SHP77 treated with DMSO at 0.1 percent for 48 hours (cell line): ENCODE results near the gene CACHD1.
A peak's percentile ranks its signal among the peaks of the same experiment; 100 is the strongest.

ENCODE experiments used
- DNase-seq: peaks from one replicate; lab custom pipeline; 2025; lab: John Stamatoyannopoulos, UW

Gene CACHD1

DNA sequence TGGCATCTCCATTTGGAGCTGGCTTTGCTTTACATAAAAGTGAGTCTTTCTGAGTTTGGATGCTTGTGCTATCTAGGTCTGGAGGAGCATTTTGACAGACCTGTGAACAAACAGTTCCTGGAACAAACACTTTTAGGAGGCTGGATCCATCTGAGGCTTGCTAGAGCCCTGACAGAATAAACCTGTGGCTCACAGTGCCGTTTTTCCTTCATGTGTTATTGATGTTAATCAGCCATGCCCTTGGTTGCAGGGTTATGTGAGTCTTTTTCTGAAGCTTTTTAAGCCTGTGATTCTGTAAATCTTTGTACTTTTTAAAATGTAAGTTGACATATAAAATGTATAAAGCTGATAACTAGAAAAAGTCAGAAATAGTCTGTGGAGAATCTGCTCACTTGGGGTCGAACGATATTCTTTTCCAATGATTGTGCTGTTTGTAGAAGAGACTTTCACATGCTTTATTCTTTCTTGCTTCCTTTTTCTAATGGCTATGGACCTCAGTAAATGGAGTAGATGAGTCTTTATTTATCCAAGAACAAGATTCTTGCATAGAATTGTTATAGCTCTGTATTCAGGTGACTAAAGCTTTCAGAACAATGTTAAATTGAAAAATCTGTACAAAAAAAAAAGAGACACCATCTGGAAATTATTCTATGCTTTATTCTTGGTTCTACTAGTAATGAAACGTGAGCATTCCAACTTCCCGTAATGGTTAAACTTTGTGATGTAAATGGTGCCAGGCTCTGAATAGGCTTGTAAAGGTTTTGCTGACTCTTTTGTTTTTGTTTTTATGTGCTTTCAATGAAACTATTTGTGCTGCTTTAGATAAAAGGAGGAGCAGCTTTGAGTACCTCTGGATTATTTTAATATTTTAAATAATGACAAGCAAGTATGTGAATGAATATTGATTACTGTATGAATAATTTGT is 53.7 kb downstream of the CACHD1 start:
- no peak for DNase-seq

DNA sequence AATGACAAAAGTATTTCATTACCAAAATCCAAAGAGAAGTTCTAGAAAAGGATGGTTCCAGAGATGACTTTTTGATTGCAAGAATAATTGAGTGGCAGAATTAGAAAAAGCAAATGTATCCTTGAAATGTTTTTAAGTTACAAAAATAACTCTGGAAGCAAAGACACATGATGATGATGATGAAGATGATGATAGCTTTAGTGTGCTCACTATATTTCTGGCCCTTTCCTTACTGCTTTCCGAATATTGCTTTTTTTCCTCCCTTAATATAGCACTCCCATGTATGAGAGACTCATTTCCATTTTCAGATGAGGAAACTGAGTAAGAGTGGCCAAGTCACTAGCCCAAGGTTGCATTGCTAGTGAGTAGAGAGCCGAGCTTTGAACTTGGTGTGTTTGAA is 54.7 kb downstream of the CACHD1 start:
- no peak for DNase-seq

DNA sequence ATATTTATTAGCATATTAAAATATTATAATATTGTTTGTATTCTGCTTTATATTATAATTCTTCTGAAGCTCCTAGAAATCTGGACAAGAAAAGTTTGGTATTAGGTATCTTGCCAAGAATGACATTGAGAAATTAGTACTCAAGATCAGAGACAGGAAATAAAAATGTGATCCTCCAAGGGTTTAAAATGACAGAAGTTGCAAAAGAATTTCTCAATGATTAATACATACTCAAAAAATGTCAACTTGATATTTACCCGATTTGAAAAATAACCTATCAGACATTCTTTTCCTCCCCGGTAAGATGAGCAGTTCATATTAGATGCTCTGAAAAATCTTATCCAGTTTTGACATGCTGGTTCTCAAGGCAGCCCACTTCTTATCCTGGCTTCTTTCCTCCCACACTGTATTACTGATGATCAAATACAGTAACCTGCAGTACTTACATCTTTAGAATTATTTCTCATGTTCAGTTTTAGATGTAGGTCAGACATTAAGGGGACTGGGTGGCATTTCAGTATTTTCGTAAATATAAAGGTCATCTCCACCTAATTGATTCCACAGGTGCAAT is 55.3 kb downstream of the CACHD1 start:
- DNase-seq: no peak

DNA sequence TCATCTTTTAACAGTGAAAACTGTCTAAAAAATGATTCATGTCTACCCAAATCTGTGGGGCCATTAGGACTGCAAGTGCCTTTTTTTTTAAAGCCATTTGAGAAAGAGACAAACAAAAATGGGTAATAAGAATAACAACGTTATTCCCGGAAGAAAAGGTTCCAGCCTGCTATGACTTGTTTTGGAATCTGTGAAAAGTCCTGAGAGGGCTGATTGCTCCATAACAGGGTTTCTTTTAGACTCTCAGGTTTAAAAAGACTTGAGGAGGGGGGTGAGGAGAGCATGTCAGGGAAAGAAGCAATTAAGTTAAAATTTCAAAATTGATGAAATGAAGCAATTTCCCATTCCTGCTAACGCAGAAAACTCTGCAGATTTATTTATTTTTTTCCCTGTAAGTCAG is 56.4 kb downstream of the CACHD1 start:
- no peak for DNase-seq

DNA sequence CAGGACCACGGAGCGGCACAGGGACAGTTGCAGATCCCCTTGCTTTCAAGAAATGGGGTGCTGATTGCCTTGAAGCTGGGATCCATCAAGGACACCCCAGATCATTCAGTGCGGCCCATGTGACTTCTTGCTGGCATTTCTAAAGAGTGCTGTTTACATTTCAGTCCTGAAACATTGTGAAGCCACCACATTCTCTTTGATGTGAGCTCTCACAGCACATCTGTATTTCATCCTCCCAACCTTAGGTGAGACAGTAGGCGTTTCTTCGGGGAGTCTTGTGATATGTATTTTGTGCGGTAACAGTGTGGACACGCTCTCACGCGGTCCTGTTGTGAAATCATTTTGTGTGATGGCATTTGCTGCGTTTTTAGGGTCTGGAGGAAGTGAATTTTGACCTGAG is 57.2 kb downstream of the CACHD1 start:
- DNase-seq: no peak

DNA sequence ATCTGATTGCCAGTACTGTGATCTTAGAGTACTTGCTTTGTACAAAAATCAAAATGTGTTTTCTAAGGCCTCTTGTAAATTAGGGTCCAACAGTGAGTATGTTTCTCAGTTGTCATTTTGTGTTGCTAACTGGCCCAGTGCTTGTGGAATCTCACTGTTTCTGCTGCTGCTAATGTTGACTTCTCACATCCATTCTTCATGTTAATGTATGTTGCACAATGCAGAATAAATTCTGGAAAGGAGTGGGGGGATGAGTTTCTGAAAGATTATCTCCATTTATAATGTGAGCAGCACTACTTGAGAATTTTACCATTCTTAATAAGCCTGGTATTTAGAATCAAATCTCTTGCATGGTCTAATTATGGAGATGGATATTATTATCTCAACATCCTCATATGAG is 57.9 kb downstream of the CACHD1 start:
- DNase-seq: no peak

DNA sequence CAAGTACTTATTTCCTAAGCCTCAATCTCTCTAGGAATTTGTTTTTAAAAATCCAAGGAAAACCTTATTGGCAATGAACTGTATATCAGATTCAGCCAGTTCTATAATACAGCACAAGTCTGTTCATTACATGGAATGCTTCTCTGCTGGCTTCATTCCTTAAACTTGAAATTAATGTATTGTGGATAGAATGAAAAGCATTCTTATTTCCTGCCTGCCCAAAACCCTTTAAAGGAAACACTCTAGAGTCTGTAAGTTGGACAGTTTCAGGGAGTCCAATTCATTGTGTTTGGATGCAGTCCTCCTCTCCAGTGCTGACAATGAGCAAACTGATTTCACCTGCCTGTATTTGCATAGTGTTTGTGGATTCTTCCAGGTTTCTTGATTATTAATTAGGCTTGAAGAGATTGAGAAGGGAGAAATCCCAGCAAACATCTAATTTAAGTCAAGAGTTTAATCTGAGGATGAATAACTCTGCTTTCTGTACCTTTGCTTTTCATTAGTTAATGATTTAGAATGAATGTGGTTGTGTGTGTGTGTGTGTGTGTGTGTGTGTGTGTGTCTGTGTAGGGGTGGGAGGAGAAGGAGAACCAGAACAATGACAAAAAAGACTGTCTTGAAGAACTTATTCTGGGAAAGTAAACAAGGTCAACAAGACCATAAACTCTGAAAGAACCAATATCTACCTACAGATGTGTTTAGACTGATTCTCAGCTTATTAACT is 61.2 kb downstream of the CACHD1 start:
- DNase-seq: no peak

DNA sequence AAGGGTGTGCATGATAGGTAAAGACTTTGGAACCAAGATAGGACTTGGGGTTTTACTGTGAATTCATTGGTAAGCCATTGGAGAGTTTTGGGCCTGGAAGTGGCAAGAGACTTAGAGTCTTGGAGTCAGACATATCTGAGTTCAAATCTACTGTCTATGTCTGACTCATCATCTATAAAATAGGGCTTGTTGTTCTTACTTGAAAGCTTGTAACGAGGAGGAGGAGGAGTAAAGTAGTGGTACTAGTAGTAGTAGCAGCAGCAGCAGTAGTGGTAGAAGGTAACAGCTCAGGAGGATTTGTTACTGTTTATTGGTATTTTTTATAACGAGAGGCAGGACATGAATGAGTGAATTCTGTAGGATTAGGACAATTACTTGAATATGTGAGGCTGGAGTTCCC is 62.7 kb downstream of the CACHD1 start:
- no peak for DNase-seq

DNA sequence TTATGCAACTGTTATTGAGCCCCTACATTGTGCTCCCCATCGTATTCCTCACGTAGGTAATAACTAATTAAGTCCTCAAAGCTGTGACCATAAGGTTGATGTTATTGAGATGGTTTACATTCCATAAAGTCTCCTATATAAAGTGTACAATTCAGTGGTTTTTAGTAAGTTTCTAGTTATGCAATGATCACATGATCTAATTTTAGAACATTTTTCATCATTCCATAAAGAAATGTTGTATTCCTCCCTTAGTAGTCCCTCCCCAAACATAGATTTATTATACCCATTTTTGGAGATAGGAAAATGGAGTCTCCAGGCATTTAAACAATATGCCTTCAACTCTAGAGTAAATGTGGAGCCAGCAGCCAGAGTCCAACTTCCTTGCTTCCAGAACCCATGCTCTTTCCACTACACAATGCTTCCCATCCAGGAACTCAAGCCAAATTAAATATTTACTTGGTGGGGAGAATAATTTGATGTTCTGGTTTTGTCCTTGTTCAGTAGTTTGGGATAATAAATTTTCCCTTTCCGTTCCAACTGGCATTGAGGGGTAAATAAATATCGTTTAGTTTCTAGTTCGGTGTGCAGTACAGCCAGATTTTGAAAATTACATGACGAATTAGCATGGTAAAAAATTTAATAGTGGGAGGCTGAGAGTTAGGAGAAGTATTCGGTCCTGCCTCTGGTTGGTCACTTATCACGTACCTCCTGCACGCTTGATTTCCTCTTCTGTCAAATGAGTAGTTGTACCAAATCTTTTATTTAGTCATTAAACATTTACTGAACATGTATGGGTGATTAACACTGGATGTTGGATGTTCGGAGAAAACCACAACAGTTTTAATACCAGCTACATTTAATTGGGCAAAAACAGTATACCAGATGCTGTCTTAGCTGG is 66.3 kb downstream of the CACHD1 start:
- DNase-seq: peak; percentile 68

DNA sequence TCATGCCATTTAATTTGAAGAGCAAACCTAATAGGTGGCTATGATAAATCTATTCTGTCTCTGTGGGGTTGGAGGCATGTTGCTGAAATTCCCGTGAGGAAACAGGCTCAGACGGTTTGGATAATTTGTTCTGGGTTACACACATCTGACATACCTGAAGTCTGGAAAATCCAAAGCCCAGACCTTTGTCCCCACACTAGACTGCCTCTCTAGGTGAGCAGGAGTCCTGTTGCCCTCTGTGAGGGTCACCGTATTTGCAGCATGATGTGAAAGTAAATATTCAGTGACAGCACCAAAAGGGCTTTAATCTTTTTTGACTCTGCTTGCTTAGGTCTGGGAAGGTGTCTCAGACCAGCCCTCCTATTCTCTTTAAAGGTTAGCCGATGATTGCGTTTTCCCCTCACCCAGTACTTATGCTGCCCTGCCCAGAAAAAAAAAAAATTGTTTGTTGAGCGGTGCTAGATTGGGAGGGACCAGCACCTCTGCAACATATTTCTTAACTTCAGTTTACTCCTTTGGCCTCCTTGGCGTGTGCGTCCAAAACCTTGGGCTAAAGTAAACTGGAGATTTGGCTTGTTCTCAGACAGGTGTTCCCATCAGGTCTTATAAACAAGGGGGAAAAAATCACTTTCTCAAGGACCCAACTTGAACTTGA is 67.0 kb downstream of the CACHD1 start:
- no peak for DNase-seq

DNA sequence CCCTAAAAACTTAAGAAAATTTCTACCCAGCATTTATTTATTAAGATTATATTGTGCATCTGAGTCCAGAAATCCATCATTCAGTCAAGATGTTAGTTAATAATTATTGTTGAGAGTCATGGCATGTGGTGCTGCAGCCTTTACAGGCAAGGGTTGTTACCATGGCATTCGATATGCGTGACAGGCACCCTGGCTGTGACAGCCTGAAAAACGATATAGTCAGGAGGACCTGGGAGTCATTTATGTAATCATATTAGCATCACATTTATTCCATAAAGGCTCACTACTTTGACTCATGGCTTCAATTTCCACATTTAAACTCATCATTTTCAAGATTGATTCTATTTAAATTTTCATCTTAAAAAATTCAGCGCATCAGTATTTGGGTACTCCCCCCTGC is 68.0 kb downstream of the CACHD1 start:
- DNase-seq: no peak

DNA sequence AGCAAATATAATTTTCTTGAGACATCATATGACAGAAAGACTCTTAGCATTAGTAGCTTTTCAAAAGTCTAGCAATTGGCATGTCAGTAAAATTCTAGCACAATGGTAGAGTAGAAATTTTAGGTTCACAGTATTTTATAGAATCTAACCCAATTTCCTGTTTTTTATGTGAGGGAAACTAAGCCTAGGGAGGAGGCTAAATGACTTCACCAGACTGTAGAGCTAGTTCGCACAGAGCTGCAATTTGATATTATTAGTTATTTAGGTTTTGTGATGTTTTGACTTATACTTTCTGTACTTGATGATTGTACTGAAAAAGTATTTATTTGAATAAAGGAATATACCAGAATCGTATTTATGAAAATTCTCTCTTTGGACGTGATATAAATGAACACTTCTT is 68.5 kb downstream of the CACHD1 start:
- DNase-seq: no peak

DNA sequence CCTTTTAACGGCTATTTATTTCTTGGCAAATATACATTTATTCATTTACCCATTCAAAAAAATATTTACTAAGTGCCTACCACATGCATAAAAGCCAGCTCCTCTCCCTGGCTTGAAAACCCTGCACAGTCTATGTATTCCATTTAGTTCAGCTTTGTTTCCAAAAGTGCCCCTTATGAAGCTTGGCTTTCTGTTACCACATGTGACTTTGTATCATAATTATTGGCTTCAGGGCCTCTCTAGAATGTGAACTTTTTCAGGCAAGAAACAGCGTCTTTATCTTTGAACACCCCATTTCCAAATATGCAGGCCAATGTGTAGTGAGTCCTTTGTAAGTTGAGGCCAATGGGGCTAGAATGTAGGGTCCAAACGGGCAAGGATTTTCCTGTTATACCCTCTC is 69.4 kb downstream of the CACHD1 start:
- DNase-seq: no peak

DNA sequence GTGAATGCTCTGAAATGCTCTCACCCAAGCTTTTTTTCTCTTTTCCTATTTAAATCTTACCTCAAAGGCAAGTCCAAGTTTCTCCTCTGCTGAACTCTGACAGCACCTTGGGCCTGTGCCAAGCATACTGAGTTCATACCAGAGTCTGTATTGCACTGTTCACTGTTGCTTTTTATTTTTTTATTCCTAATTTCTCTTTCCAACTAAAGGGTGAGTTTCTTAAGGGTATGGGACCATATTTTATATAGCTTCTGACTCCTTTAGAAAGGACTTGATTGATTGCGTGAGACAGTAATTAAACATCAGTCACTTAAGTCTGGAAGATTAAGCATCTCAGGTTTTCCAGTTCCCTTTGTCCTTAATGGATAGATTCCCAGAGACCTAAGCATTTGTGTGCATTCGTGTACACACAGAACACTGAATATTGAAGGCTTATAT is 69.9 kb downstream of the CACHD1 start:
- peak; percentile 19 for DNase-seq

DNA sequence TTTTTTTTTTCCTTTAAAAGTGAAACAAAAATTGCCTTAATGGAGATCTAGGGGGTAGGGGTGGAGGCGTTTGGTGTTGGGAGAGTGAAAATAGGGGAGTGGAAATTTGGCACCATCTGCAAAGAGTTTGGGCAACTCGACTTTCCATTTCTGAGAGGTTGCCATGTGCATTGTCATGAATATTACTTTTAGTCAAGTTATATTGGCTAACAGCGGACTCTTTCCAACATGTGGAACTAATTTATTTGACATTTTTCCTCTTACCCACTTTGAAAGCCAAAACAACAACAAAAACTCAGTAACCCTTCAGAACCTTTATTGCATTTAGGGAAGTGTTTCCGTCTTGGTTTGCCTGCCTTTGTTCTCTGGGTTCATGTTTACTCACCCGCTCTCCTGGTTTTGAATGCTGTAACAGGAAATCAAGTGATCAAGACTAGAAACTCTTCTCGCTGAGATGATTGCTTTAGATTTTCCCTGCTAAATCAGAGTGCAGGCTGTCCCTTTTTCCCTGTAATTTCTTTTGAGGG is 70.4 kb downstream of the CACHD1 start:
- DNase-seq: peak; percentile 7

DNA sequence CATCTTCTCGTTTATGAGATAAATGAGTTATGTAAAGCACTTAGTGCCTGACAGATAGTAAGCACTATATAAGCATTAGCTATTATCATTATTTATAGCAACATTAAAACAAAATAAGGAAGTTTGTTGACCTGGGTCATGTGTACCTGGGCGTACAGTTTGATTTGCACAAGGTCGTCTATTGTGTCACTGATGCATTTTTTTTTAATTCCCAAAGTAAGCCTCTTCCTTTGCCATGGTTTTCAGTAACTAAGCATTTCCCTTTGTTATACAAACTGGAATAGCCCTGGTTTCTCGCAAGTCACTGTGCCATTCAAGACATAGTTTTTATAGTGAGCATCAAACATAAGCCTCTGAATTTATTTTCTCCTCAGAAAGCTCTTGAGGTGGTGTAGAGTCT is 72.2 kb downstream of the CACHD1 start:
- no peak for DNase-seq

DNA sequence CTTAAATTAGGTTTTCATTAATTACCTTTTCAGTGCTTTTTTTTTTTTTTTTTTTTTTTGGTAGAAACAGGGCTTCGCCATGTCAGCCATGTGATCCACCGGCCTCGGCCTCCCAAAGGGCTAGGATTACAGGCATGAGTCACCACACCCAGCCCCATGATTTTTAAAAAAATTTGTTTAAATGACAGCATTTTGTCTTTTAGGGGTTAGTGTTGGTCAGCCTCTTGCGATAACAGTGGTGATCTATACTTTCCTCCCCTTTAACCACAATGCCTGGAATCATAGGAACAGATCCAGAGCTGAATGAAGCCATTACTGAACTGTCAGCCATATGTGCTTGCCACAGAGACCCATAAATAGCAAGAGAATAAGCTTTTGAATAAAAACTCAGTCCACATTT is 73.9 kb downstream of the CACHD1 start:
- no peak for DNase-seq

DNA sequence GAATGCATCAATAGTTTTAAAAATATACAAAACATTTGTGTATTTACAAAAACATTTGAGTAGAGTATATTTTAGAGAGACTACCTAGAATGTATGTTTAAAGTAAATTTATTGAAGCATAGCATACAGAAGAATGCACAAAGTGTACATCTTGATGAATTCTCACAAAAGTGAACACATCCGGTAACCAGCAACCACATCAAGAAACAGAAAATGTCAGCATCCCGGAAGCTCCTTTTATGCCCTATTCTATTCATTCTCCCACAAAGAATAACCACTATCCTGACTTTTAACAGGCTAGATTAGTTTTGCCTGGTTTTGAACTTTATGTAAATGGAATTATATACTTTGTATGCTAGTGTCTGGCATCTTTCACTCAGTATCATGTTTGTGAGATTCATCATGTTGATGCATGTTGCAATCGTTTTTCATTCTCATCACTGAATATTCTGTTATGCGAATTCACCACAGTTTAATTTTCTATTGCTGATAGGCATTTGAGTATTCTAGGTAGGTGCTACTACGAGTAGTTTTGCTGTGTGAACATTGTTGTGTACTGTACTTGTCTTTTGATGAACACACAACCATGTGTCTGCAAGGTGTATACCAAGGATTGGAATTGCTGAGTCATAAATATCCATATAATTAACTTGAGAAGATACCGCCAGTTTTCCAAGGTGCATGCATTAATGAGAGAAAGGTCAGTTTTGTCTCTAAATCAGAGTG is 75.4 kb downstream of the CACHD1 start:
- DNase-seq: no peak

DNA sequence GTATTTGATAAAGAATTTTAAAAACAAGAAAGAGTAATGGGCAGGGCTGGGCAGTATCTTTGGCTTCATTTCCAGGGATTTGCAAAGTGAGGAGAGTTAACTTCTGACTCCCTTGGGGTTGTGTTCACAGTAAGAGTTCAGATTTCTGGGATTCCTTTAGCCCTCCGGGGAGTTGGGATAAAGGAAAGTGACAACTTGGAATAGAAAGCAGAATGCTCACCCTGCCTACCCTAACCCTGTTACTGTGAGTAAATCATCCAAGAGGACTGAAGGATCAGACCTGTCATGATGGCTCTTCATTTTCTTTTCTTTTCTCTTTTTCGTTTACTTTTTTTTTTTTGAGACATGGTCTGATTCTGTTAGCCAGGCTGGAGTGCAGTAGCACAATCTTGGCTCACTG is 76.1 kb downstream of the CACHD1 start:
- no peak for DNase-seq

DNA sequence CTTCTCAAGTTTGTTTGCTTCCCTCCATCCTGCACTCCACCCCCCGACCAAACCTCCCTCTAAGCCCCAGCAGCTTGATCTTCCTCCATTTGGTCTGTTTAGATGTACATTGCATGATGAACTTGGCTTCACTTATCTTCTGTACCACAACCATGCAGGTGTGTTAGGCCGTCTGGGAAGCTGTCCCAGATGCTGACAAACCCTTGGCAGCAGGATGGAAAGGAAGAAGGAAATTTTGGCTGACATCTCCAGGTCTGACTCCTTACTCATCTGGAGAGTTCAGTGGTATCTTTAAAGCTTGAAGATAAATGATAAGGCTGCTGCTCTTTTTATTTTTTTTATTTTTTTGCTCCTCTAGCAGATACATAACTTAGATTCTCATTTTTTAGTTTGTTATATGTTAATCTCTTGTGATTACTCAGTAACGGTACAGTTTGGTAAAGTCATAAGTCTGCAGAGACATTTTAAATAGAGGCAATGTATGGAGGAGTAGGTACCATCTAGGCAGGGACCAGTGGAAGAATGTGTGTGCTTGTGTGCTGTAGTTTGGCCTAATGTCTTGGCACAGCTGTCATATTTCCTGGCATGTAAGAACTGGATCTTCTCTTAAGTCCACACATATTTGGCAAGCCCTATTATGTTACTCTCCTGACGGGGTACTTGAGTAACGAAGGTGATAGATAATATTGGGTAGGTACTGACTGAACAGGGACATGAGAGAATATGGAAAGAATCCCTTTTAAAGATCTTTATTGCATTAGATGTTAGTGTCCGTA is 79.7 kb downstream of the CACHD1 start:
- DNase-seq: no peak
